SH-SY5Y (cell line): ENCODE results near the gene TECR.

ENCODE experiments used
- GATA2 ChIP-seq: IDR thresholded peaks from 2 replicates; pipeline ENCODE4 v1.6.1; 2011; ENCODE audit warnings: mild to moderate bottlenecking, low read depth, low read length
- GATA3 ChIP-seq: IDR thresholded peaks from 2 replicates; pipeline ENCODE4 v1.6.1; 2011; ENCODE audit warnings: low read depth, mild to moderate bottlenecking, low read length, moderate library complexity

TECR gene

GRCh38 chr19:14529254-14530004 is at the start of gene TECR:
Gene TECR (plus strand): TSS chr19:14529594. CDS start chr19:14529697, 103 bp downstream.
- TF ChIP-seq GATA3: no peak
- TF ChIP-seq GATA2: no peak

GRCh38 chr19:14479975-14480699 is 49.3 kb upstream of the TECR start:
- no peak for TF ChIP-seq GATA3
- no peak for TF ChIP-seq GATA2

GRCh38 chr19:14480700-14481079 is 48.7 kb upstream of the TECR start:
- TF ChIP-seq GATA2: no peak
- TF ChIP-seq GATA3: no peak

- TF ChIP-seq GATA2 (no peak), GATA3 (no peak)
These were observed 47.0 kb upstream of the TECR start for GRCh38 chr19:14482172-14482941.

- no peak for TF ChIP-seq GATA3
- no peak for TF ChIP-seq GATA2
These were observed 41.8 kb upstream of the TECR start for GRCh38 chr19:14487370-14488125.

GRCh38 chr19:14492756-14493337 is 36.5 kb upstream of the TECR start:
- TF ChIP-seq GATA2 (no peak), GATA3 (no peak)

- TF ChIP-seq GATA2 (no peak), GATA3 (no peak)
These were observed 35.0 kb upstream of the TECR start for GRCh38 chr19:14494411-14494810.

GRCh38 chr19:14494910-14495671 is 34.3 kb upstream of the TECR start:
- no peak for TF ChIP-seq GATA3
- TF ChIP-seq GATA2: no peak

GRCh38 chr19:14495672-14496028 is 33.7 kb upstream of the TECR start:
- TF ChIP-seq GATA2 (no peak), GATA3 (no peak)

- TF ChIP-seq GATA3: no peak
- TF ChIP-seq GATA2: no peak
These were observed 33.2 kb upstream of the TECR start, which contains the start of gene GIPC1 for GRCh38 chr19:14496029-14496833. Gene GIPC1 (minus strand): TSS chr19:14496127. CDS start chr19:14482976, 13,151 bp downstream.

GRCh38 chr19:14496834-14497227 is 32.6 kb upstream of the TECR start:
- no peak for TF ChIP-seq GATA2
- TF ChIP-seq GATA3: no peak
